GM10266 (cell line): ENCODE measurements around the gene PPM1F.

Experiments used
- DNase-seq: peaks from one replicate; pipeline ENCODE4 v3.0.0; 2012; ENCODE audit errors: extremely low spot score
- TF ChIP-seq, protein P1 (sequence below): IDR thresholded peaks from 2 replicates; pipeline ENCODE4 v1.5.1; 2012; ENCODE audit warnings: mild to moderate bottlenecking, low read depth; ENCODE audit not compliant: control insufficient read depth, insufficient read depth; ENCODE audit errors: missing control alignments

PPM1F gene

DNA sequence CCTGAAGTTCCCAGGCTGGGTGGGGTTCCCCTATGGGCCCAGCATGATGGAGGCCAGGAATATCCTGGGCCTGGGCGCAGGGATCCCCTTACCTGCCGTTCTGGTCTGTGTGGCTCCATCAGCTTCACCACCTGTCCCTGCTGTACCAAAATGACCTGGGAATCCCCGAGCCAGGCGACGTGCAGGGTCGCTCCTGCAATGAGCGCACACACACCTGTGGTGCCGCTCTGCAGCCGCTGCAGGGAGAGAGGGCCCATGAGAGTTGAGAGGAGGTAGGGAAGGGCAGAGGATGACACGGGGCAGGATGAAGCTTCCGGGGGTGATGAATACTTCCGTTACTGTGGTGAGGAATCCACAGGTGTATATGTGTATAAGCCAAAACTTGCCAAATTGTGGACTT lies 21.6 kb downstream of the PPM1F start:
- TF ChIP-seq, protein P1, sequence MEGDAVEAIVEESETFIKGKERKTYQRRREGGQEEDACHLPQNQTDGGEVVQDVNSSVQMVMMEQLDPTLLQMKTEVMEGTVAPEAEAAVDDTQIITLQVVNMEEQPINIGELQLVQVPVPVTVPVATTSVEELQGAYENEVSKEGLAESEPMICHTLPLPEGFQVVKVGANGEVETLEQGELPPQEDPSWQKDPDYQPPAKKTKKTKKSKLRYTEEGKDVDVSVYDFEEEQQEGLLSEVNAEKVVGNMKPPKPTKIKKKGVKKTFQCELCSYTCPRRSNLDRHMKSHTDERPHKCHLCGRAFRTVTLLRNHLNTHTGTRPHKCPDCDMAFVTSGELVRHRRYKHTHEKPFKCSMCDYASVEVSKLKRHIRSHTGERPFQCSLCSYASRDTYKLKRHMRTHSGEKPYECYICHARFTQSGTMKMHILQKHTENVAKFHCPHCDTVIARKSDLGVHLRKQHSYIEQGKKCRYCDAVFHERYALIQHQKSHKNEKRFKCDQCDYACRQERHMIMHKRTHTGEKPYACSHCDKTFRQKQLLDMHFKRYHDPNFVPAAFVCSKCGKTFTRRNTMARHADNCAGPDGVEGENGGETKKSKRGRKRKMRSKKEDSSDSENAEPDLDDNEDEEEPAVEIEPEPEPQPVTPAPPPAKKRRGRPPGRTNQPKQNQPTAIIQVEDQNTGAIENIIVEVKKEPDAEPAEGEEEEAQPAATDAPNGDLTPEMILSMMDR, result no peak
- no peak for DNase-seq

DNA sequence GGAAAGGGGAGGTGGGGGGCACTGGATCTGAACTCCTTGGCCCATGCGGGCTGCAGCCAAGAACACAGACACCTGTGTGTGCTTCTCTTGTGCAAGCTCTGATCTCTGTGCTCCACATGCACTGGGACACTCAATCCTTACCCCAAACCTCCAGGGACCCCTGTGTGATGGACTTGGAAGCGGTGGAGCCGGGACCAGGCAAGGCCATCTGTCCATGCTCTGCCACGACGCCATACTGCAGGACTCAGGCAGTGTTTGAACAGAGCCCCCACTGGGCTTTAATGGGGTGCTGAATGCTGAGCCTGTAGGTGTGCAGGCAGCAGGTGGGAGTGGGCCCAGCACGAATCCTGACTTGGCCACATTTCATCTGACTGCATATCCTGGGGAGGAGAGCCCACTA lies 23.4 kb downstream of the PPM1F start:
- DNase-seq, result no peak
- TF ChIP-seq, protein P1, result no peak

DNA sequence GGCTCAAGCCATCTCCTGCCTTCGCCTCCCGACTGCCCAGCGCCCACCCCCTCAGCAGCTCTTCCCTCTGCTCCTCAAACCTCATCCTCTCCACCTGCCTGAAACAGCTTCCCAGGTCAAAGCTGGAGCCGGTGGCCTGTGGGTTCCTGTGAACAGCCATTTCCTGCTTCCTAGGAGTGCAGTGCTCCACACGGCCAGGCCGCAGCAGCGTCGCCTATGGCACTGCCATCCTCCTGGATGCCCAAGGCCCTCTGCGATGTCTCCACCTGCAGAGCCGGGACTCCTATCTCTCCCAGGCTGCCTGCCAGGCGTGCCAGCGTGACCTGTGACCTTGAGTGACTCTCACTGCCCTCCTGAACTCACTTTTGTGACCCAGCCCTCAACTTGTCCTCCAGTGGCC lies 24.6 kb downstream of the PPM1F start:
- DNase-seq, result no peak
- TF ChIP-seq, protein P1, result no peak

DNA sequence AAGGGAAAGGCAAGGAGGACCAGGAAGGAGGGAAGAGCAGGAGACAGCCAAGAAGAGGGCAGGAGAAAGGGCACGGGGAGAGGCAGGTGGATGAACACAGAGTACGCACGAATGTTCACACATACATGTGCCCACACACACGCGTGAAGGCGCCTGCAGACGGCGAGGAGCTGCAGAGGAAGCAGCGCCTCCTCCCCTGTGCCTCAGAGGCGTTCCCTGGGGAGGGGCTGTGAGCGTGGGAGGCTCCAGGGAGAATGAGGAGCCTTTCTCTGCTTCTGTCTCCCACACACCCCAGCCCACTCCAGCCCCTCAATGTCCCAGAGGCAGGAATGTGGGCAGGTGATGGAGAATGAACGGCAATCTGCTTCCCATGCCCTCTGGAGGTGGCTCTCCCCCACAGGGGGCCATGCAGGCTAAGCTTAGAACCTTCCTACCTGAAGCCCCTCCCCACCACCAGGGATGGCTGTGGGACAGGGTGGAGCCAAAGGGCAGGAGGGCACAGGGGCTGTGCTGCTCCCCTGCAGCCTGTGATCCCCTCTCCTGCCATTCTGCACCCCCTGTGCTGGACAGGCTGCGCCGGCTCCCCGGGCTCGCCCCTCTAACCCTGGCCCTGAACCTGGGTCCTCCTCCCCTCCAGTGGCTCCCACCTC lies 25.3 kb downstream of the PPM1F start:
- TF ChIP-seq, protein P1, result no peak
- no peak for DNase-seq

DNA sequence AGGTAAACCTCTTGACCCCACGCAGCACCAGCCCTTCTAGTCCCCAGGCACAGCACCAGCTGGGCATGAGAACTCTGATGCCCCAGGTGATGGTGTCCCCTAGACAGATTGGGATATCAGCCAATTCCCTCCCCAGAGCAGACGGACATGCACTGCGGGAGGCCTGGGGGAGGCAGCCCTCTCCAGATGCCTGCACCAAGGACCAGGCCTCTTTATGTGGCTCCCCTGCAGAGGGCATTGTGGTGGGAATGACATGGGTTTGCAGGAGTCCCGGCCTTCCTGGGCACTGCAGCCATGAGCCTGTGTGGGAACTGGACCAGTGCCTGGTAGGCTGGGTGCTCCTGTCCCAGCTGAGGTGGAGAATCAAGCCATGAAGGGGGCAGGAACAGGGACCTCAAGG lies 25.9 kb downstream of the PPM1F start:
- no peak for DNase-seq
- TF ChIP-seq, protein P1, result no peak

DNA sequence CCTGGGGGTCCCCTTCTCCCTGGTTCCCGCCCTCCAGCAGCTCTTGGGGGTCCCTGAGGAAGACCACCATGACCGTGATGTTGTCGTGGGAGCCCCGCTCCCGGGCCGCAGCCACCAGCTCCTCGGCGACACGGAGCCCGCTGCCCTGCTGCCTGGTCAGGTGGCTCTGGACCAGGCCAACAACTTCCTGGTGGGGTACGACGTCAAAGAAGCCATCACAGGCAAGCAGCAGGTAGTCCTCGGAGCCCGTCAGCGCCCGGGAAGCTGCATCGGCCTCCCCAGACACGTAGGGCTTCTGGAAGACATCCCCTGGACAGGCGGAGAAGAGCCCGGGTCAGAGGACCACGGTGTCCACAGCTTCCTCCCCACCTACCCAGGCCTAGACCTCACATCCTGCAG lies 29.5 kb downstream of the PPM1F start:
- TF ChIP-seq, protein P1, result no peak
- DNase-seq, result no peak

DNA sequence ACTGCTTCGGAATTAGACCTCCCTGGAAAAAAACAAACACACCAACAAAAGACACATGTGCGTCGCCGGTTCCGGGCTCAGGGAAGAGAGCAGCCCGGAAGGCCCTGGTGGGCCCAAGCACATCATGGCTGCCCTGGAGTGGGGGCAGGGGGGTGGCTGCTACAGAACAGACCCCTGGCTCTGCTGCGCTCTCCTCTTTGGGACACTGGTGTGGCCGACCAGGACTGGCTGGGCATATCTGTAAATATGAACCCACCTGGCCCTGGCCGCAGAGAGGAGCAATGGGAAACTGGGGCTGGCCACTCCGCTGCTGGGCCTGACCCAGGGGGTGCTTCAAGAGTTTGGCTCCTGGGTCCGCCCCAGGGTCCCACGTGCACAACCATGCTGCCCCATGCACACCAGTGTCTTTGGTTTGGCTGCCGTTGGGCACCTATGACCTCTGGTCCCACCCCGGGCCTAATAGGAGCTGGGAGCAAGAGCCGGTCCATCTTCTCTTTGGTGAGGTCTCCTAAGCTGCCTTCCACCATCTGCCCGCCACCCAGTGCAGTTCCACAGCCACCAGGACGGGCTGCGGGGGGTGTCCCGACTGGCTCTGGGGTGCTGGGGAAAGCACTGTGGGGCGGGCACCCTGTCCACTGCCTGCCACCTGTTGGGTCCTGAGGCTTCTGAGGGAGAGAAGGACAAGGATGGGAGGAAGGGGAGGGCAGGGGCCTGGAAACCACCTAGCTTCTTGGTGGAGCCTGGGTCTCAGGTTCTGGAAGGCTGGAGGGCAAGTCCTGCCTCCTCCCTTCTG lies 30.1 kb downstream of the PPM1F start:
- TF ChIP-seq, protein P1, result no peak
- DNase-seq, result no peak
